H9 (cell line): ENCODE measurements around the gene OTULINL. TPM values are rescaled to one million over a fixed set of nuclear protein-coding genes. Genes with fewer than 3 reads are reported as not detected.

Experiments used
- DNase-seq: peaks from one replicate; pipeline ENCODE4 v3.0.0-alpha.2; 2017
- H2AFZ ChIP-seq: one replicate; pipeline ENCODE4 v1.6.1; 2013; ENCODE audit warnings: mild to moderate bottlenecking, low read length, control low read depth, moderate library complexity
- H2AK5ac ChIP-seq: 2 replicates; pipeline ENCODE4 v1.6.1; 2013; ENCODE audit warnings: low read length, control low read depth, mixed read lengths; ENCODE audit not compliant: insufficient read length
- H2BK120ac ChIP-seq: one replicate; pipeline ENCODE4 v1.6.1; 2013; ENCODE audit warnings: low read depth, mild to moderate bottlenecking, low read length, control low read depth, inconsistent platforms; ENCODE audit not compliant: poor library complexity, severe bottlenecking
- H2BK12ac ChIP-seq: 2 replicates; pipeline ENCODE4 v1.6.1; 2013; ENCODE audit warnings: low read length, control low read depth, mixed read lengths, low read depth; ENCODE audit not compliant: insufficient read length
- H2BK15ac ChIP-seq: 2 replicates; pipeline ENCODE4 v1.6.1; 2013; ENCODE audit warnings: low read depth, low read length, control low read depth
- H2BK20ac ChIP-seq: one replicate; pipeline ENCODE4 v1.6.1; 2013; ENCODE audit warnings: low read depth, mild to moderate bottlenecking, low read length, control low read depth, inconsistent platforms; ENCODE audit not compliant: poor library complexity, severe bottlenecking
- H2BK5ac ChIP-seq: 2 replicates; pipeline ENCODE4 v1.6.1; 2013; ENCODE audit warnings: low read length, control low read depth, mixed read lengths; ENCODE audit not compliant: insufficient read length
- H3K14ac ChIP-seq: 2 replicates; pipeline ENCODE4 v1.6.1; 2013; ENCODE audit warnings: low read length, control low read depth; ENCODE audit not compliant: insufficient read depth
- H3K18ac ChIP-seq: 2 replicates; pipeline ENCODE4 v1.6.1; 2013; ENCODE audit warnings: low read depth, mild to moderate bottlenecking, mixed read lengths, low read length, control low read depth; ENCODE audit not compliant: insufficient read length
- H3K23ac ChIP-seq: 2 replicates; pipeline ENCODE4 v1.6.1; 2013; ENCODE audit warnings: low read length, control low read depth, mixed read lengths, low read depth; ENCODE audit not compliant: insufficient read length
- H3K23me2 ChIP-seq: 2 replicates; pipeline ENCODE4 v1.6.1; 2013; ENCODE audit warnings: low read depth, mild to moderate bottlenecking, mixed read lengths, low read length, control low read depth; ENCODE audit not compliant: insufficient read length, poor library complexity, severe bottlenecking
- H3K27ac ChIP-seq: 2 replicates; pipeline ENCODE4 v1.5.1; 2013; ENCODE audit warnings: low read length, control low read depth, mixed read lengths, low read depth; ENCODE audit not compliant: insufficient read length
- H3K27me3 ChIP-seq: 2 replicates; pipeline ENCODE4 v1.6.1; 2013; ENCODE audit warnings: low read length, control low read depth, inconsistent platforms; ENCODE audit not compliant: insufficient read depth
- H3K4ac ChIP-seq: 2 replicates; pipeline ENCODE4 v1.6.1; 2013; ENCODE audit warnings: low read depth, mild to moderate bottlenecking, control low read depth, inconsistent platforms, low read length, moderate library complexity
- H3K4me1 ChIP-seq: 2 replicates; pipeline ENCODE4 v1.6.1; 2013; ENCODE audit warnings: low read length, control low read depth, inconsistent platforms; ENCODE audit not compliant: insufficient read depth
- H3K4me2 ChIP-seq: 2 replicates; pipeline ENCODE4 v1.6.1; 2013; ENCODE audit warnings: low read length, control low read depth, mixed read lengths; ENCODE audit not compliant: insufficient read length, insufficient read depth
- H3K56ac ChIP-seq: 2 replicates; pipeline ENCODE4 v1.6.1; 2013; ENCODE audit warnings: low read depth, mild to moderate bottlenecking, mixed read lengths, low read length, control low read depth; ENCODE audit not compliant: insufficient read length
- H3K79me1 ChIP-seq: 2 replicates; pipeline ENCODE4 v1.6.1; 2013; ENCODE audit warnings: low read depth, mild to moderate bottlenecking, moderate library complexity, low read length, control low read depth, inconsistent platforms; ENCODE audit not compliant: insufficient read depth, poor library complexity, severe bottlenecking
- H3K79me2 ChIP-seq: 2 replicates; pipeline ENCODE4 v1.6.1; 2013; ENCODE audit warnings: low read length, control low read depth, inconsistent platforms; ENCODE audit not compliant: insufficient read depth
- H3K9ac ChIP-seq: 2 replicates; pipeline ENCODE4 v1.6.1; 2013; ENCODE audit warnings: low read length, control low read depth, mixed read lengths; ENCODE audit not compliant: insufficient read length; ENCODE audit errors: extremely low read depth
- H3K9me3 ChIP-seq: one replicate; pipeline ENCODE4 v1.6.1; 2013; ENCODE audit warnings: low read depth, low read length, inconsistent platforms; ENCODE audit not compliant: control insufficient read depth
- H3T11ph ChIP-seq: one replicate; pipeline ENCODE4 v1.6.1; 2013; ENCODE audit warnings: mild to moderate bottlenecking, low read length, control low read depth, inconsistent platforms
- H4K20me1 ChIP-seq: one replicate; pipeline ENCODE4 v1.6.1; 2013; ENCODE audit not compliant: control insufficient read depth, insufficient read length, insufficient read depth
- H4K5ac ChIP-seq: 2 replicates; pipeline ENCODE4 v1.6.1; 2013; ENCODE audit warnings: low read depth, mild to moderate bottlenecking, mixed read lengths, low read length, control low read depth; ENCODE audit not compliant: insufficient read length
- H4K8ac ChIP-seq: replicated peaks from 2 replicates; pipeline ENCODE4 v1.6.1; 2013; ENCODE audit warnings: low read length, control low read depth, mixed read lengths, low read depth; ENCODE audit not compliant: insufficient read length
- H4K91ac ChIP-seq: 2 replicates; pipeline ENCODE4 v1.6.1; 2013; ENCODE audit warnings: low read depth, mild to moderate bottlenecking, moderate library complexity, mixed read lengths, low read length, control low read depth; ENCODE audit not compliant: insufficient read length
- H3K27ac Mint-ChIP-seq, 3 experiments: 2 replicates in 2 of 3; 3 replicates in 1 of 3; pipeline ENCODE4 v1.8.0; 2020 to 2021; ENCODE audit warnings: mixed read lengths in 3 of 3, mild to moderate bottlenecking in 1 of 3, moderate library complexity in 1 of 3
- H3K27me3 Mint-ChIP-seq: 2 replicates; pipeline ENCODE4 v1.8.0; 2021; ENCODE audit warnings: low read depth, mild to moderate bottlenecking, moderate library complexity, mixed read lengths
- H3K36me3 Mint-ChIP-seq, 3 experiments: 2 replicates in 2 of 3; 3 replicates in 1 of 3; pipeline ENCODE4 v1.8.0; 2020 to 2021; ENCODE audit warnings: low read depth in 3 of 3, mixed read lengths in 3 of 3; ENCODE audit not compliant: insufficient read depth in 1 of 3
- H3K4me1 Mint-ChIP-seq, 2 experiments: 2 replicates each; pipeline ENCODE4 v1.8.0; 2020; ENCODE audit warnings: mixed read lengths in 2 of 2
- H3K4me3 Mint-ChIP-seq, 2 experiments: 2 replicates in 1 of 2; 3 replicates in 1 of 2; pipeline ENCODE4 v1.8.0; 2020 to 2021; ENCODE audit warnings: mild to moderate bottlenecking in 2 of 2, mixed read lengths in 2 of 2, moderate library complexity in 1 of 2
- H3K9me3 Mint-ChIP-seq, 2 experiments: 2 replicates in 1 of 2; 3 replicates in 1 of 2; pipeline ENCODE4 v1.8.0; 2020; ENCODE audit warnings: mild to moderate bottlenecking in 2 of 2, mixed read lengths in 2 of 2, moderate library complexity in 1 of 2
- CTCF ChIP-seq: fragments of 200-600 bp; sonication (generic); conservative IDR thresholded peaks from 3 replicates; pipeline ENCODE4 v1.8.0; 2021; ENCODE audit warnings: antibody characterized with exemption, mild to moderate bottlenecking
- WGBS: extraction: QIAGEN DNeasy Blood & Tissue Kit; methylation state at CpG from one replicate; pipeline ENCODE4 v1.1.7; 2013; ENCODE audit warnings: missing lambda C conversion rate, low lambda C conversion rate, mixed read lengths; ENCODE audit not compliant: insufficient read length; ENCODE audit errors: extremely low coverage; 5-methylcytosine and 5-hydroxymethylcytosine counted together
- total RNA-seq: library from RNA; stranded (reverse); gene quantifications from 2 replicates; pipeline ENCODE4 v1.2.1, GENCODE V29; 2021

Gene OTULINL
- total RNA-seq, 1 experiment from 2014 or later: 7.5 TPM

GRCh38 chr5:14569948-14570691 is 11.5 kb upstream of the OTULINL start:
- Histone ChIP-seq H3K23me2 (no peaks in the 10 kb centered on the region), H3K9ac (no peak overlapping the region), H3K27ac (no peak overlapping the region), H3K18ac (no peak overlapping the region), H3K9me3 (no peaks in the 10 kb centered on the region), H2BK12ac (no peak overlapping the region), H2BK5ac (no peak overlapping the region), H3K79me1 (no peaks in the 10 kb centered on the region), H4K20me1 (no peaks in the 10 kb centered on the region), H4K91ac (no peak overlapping the region), H3K4me2 (no peak overlapping the region), H3K4me1 (no peaks in the 10 kb centered on the region), H4K8ac (no peak overlapping the region), H2BK15ac (no peak overlapping the region), H3K56ac (no peak overlapping the region), H2AFZ (no peak overlapping the region), H2BK20ac (no peak overlapping the region), H3K79me2 (no peaks in the 10 kb centered on the region), H3T11ph (no peak overlapping the region), H3K23ac (no peak overlapping the region), H3K4ac (no peak overlapping the region), H3K14ac (no peak overlapping the region), H4K5ac (no peak overlapping the region), H2BK120ac (no peak overlapping the region), H3K27me3 (no peaks in the 10 kb centered on the region), H2AK5ac (no peak overlapping the region)
- no CpG with 5 or more reads among the region's 4 CpGs for WGBS
- Mint-ChIP-seq H3K4me1 (no peaks in the 10 kb centered on the region), H3K36me3 (no peaks in the 10 kb centered on the region; a peak in 2 of 7 replicates), H3K27me3 (peaks cover 4% of the 10 kb centered on the region), H3K27ac (no peak overlapping the region), H3K9me3 (peaks cover 9 to 22% of the 10 kb centered on the region in 2 experiments; a peak in 4 of 5 replicates), H3K4me3 (no peak overlapping the region)
- TF ChIP-seq CTCF: no peak
- DNase-seq: no peak
